Endodermal cell (in vitro differentiated cells): ENCODE results near the gene RNF41. TPM values are rescaled to one million over a fixed set of nuclear protein-coding genes. Genes with fewer than 3 reads are reported as not detected.

Experiments used
- DNase-seq: peaks from one replicate; pipeline ENCODE4 v3.0.0-alpha.2; 2017
- H3K27ac ChIP-seq: 2 replicates; pipeline ENCODE4 v1.5.1; 2013; ENCODE audit warnings: mild to moderate bottlenecking, low read depth, low read length, moderate library complexity
- H3K27me3 ChIP-seq: 2 replicates; pipeline ENCODE4 v1.6.1; 2013; ENCODE audit warnings: mild to moderate bottlenecking, low read length, moderate library complexity; ENCODE audit not compliant: insufficient read depth, control insufficient read depth, poor library complexity, severe bottlenecking
- H3K36me3 ChIP-seq: 2 replicates; pipeline ENCODE4 v1.7.0; 2013; ENCODE audit warnings: mild to moderate bottlenecking, low read length, moderate library complexity; ENCODE audit not compliant: control insufficient read depth, insufficient read depth
- H3K4me1 ChIP-seq: one replicate; pipeline ENCODE4 v1.7.0; 2013; ENCODE audit warnings: low read length; ENCODE audit not compliant: control insufficient read depth, insufficient read depth
- H3K4me3 ChIP-seq: 2 replicates; pipeline ENCODE4 v1.5.1; 2013; ENCODE audit warnings: mild to moderate bottlenecking, low read length, moderate library complexity
- H3K9ac ChIP-seq: 2 replicates; pipeline ENCODE4 v1.6.1; 2013; ENCODE audit warnings: mild to moderate bottlenecking, low read length, moderate library complexity; ENCODE audit not compliant: poor library complexity, severe bottlenecking; ENCODE audit errors: extremely low read depth
- H3K9me3 ChIP-seq: 2 replicates; pipeline ENCODE4 v1.6.1; 2013; ENCODE audit warnings: mild to moderate bottlenecking, low read length, moderate library complexity; ENCODE audit not compliant: control insufficient read depth
- H3K27ac Mint-ChIP-seq: 2 replicates; pipeline ENCODE4 v1.8.0; 2020; ENCODE audit warnings: mixed read lengths
- H3K27me3 Mint-ChIP-seq: 2 replicates; pipeline ENCODE4 v1.8.0; 2021; ENCODE audit warnings: mild to moderate bottlenecking, mixed read lengths; ENCODE audit not compliant: insufficient read depth
- H3K36me3 Mint-ChIP-seq: 2 replicates; pipeline ENCODE4 v1.8.0; 2020; ENCODE audit warnings: low read depth, mixed read lengths
- H3K4me1 Mint-ChIP-seq: 2 replicates; pipeline ENCODE4 v1.8.0; 2020; ENCODE audit warnings: mixed read lengths
- H3K4me3 Mint-ChIP-seq: 2 replicates; pipeline ENCODE4 v1.8.0; 2020; ENCODE audit warnings: mild to moderate bottlenecking, moderate library complexity, mixed read lengths
- H3K9me3 Mint-ChIP-seq: 2 replicates; pipeline ENCODE4 v1.8.0; 2020; ENCODE audit warnings: mild to moderate bottlenecking, mixed read lengths
- CTCF ChIP-seq: fragments of 200-600 bp; sonication (generic); conservative IDR thresholded peaks from 2 replicates; pipeline ENCODE4 v1.5.0; 2021; ENCODE audit warnings: antibody characterized with exemption, mild to moderate bottlenecking
- WGBS, 2 experiments: methylation state at CpG; one replicate each; pipeline versions ENCODE4 v1.1.5 to v1.1.7; 2013; ENCODE audit warnings: missing lambda C conversion rate in 2 of 2, mixed read lengths in 1 of 2; ENCODE audit not compliant: insufficient coverage in 1 of 2, insufficient read length in 1 of 2; 5-methylcytosine and 5-hydroxymethylcytosine counted together
- total RNA-seq, 2 donors: library from RNA; stranded (reverse); fragmentation: NEBNext Ultra II Directional in 1 of 2; extraction: Animal tissue kit (Norgen Biotek cat#: 25700) in 1 of 2; gene quantifications; 2 replicates in 1 of 2; 3 replicates in 1 of 2; pipeline ENCODE4 v1.2.1, GENCODE V29; 2021

The RNF41 gene
- total RNA-seq, 2 donors from 2014 or later: 45.8 to 48.9 TPM

- peak within 1 kb of the TSS; percentile 84 for H3K27ac ChIP-seq
- Mint-ChIP-seq H3K27ac (peak within 1 kb of the TSS; percentile 98), H3K4me3 (peak within 1 kb of the TSS; percentile 97), H3K4me1 (peaks cover 12% of the 10 kb centered on the region), H3K36me3 (peaks cover 34% of the 10 kb centered on the region), H3K9me3 (no peaks in the 10 kb centered on the region), H3K27me3 (no peaks in the 10 kb centered on the region)
- H3K4me3 ChIP-seq: peak within 1 kb of the TSS; percentile 93
- peaks cover 39% of the 10 kb centered on the region for H3K36me3 ChIP-seq
- WGBS, 2 experiments: 0% methylated on average over 21 to 89 of the region's 93 CpGs
- no peaks in the 10 kb centered on the region for H3K9me3 ChIP-seq
- no peaks in the 10 kb centered on the region for H3K27me3 ChIP-seq
- peak within 1 kb of the TSS; percentile 74 for H3K9ac ChIP-seq
- TF ChIP-seq CTCF: peak; percentile 87
- peak; percentile 98 for DNase-seq
- H3K4me1 ChIP-seq: peaks cover 5% of the 10 kb centered on the region
Observed at GRCh38 chr12:56189099-56189917, 32.4 kb downstream of the RNF41 start, which contains the start of gene SMARCC2. Gene SMARCC2, minus strand, starts transcription at chr12:56189483. Its CDS starts 22 bp downstream, at chr12:56189461.

- H3K9me3 Mint-ChIP-seq: no peaks in the 10 kb centered on the region
- DNase-seq: peak; percentile 85
- Histone ChIP-seq H3K27ac (peak overlapping the region; percentile 84), H3K36me3 (peaks cover 45% of the 10 kb centered on the region), H3K9me3 (no peaks in the 10 kb centered on the region), H3K9ac (peak overlapping the region; percentile 74), H3K4me3 (peak overlapping the region; percentile 90), H3K27me3 (no peaks in the 10 kb centered on the region), H3K4me1 (peaks cover 5% of the 10 kb centered on the region)
- WGBS, 2 experiments: 0% methylated on average over 2 to 17 of the region's 17 CpGs
- TF ChIP-seq CTCF: no peak
- H3K27ac Mint-ChIP-seq: peak overlapping the region; percentile 92
- peaks cover 12% of the 10 kb centered on the region for H3K4me1 Mint-ChIP-seq
- H3K27me3 Mint-ChIP-seq: no peaks in the 10 kb centered on the region
- peak overlapping the region; percentile 97 for H3K4me3 Mint-ChIP-seq
- H3K36me3 Mint-ChIP-seq: peaks cover 37% of the 10 kb centered on the region
Observed at GRCh38 chr12:56188778-56189098, 33.0 kb downstream of the RNF41 start.

- Mint-ChIP-seq H3K4me3 (peak overlapping the region; percentile 97), H3K36me3 (peaks cover 38% of the 10 kb centered on the region), H3K4me1 (peaks cover 12% of the 10 kb centered on the region), H3K9me3 (no peaks in the 10 kb centered on the region), H3K27me3 (no peaks in the 10 kb centered on the region), H3K27ac (peak overlapping the region; percentile 92)
- TF ChIP-seq CTCF: no peak
- Histone ChIP-seq H3K27ac (peak overlapping the region; percentile 84), H3K4me1 (peaks cover 5% of the 10 kb centered on the region), H3K9ac (peak overlapping the region; percentile 74), H3K27me3 (no peaks in the 10 kb centered on the region), H3K4me3 (peak overlapping the region; percentile 90), H3K36me3 (peaks cover 45% of the 10 kb centered on the region), H3K9me3 (no peaks in the 10 kb centered on the region)
- WGBS, 2 experiments: 14 to 16% methylated on average over 8 to 10 of the region's 10 CpGs
- peak; percentile 79 for DNase-seq
Observed at GRCh38 chr12:56188131-56188777, 33.5 kb downstream of the RNF41 start.
